Smooth muscle cell of the umbilical artery (primary cell): ENCODE measurements around the gene RILPL1. TPM values are rescaled to one million over a fixed set of nuclear protein-coding genes. Genes with fewer than 3 reads are reported as not detected.

ENCODE experiments used
- total RNA-seq: library from RNA; depleted of rRNA; stranded (reverse); fragments of >200 nt; gene quantifications from 2 replicates; pipeline ENCODE4 v1.2.3, GENCODE V29; 2014

Gene RILPL1, protein sequence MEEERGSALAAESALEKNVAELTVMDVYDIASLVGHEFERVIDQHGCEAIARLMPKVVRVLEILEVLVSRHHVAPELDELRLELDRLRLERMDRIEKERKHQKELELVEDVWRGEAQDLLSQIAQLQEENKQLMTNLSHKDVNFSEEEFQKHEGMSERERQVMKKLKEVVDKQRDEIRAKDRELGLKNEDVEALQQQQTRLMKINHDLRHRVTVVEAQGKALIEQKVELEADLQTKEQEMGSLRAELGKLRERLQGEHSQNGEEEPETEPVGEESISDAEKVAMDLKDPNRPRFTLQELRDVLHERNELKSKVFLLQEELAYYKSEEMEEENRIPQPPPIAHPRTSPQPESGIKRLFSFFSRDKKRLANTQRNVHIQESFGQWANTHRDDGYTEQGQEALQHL
- 7.7 and 11.2 TPM in 2 replicates for total RNA-seq

DNA sequence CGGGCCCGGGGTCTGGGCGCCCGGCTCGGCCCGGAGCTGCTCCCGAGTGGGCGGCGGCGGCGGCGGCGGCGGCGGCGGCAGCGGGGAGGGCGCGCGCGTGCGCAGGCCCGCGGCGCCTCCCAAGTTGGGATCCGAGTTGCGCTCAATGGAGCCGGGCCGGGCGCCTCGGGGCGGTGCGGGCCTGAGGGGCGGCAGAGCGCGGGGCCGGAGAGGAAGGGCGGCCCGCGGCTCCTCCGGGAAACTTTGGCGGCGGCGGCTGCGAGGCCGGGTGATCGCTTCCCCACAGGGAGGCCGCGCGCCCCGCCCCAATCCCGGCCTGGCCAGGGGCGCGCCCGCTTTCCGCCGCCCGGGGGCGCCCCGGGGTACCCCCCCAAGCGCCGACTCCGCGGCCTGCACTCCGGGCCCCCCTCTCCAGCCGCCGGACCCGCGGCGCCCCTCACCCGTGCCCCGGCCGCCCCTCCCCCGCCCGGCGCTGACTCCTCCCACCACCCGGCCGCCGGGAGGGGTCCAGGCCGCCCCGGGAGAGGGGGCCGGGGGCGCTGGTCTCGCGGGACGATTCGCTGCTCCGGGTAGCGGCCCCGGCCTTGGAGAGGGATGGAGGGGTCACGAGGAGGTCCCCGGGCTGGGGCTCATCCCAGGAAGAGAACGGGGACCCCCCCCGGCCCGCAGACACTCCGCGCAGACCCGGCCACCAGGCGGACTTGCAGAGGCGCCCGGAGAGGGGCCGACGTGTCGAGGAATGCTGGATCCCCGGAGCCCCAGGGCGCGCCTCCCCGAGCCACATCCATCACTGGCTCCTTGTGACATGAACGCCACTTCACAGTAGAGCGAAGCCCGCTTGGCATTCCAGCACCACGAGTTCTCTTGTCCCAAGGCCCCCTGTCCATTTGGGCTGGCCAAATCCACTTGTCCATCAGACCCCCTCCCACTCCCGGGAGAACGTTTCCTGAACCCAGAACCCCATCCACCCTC is at the start of gene RILPL1:
Gene RILPL1, minus strand, starts transcription at position 48 of the 972 bp plus-strand sequence. CDS start 237 bp downstream, outside the sequence.

DNA sequence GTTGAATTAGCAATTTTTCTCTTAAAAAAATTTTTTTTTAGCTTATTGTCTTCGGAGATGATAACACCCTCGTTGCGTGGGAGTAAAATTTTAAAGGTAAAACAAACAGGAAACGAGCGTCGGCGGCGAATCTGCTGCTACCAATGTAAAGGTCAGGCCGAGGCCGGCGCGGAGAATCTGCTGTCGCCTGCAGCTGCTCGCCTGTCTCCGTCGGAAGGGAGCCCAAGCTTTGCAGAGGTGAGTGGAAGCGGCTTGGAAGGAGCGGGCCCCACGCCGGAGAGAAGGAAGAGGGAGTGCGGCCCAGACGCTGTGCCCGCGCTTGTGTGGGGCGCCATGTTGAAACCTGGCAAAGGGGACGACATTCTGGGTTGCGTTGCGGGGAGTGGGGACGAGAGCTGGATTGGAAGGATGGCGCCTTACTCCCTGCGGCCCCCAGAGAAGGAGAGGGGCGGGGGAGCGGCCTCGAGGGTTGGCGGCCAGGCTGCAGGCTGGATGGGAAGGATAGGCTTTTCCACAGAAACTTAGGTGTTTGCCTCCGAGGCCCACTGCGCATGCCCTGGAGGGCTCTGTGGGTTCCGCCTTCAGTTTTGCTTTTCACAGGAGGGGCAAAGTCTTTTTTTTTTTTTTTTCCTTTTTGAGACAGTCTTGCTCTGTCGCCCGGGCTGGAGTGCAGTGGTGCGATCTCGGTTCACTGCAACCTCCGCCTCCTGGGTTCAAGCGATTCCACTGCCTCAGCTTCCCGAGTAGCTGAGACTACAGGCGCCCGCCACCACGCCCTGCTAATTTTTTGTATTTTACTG is 75.3 kb downstream of the RILPL1 start, which contains the start of gene SNRNP35:
Gene SNRNP35, plus strand, starts transcription at position 160 of the 800 bp plus-strand sequence. CDS start 7,402 bp downstream, outside the sequence.

DNA sequence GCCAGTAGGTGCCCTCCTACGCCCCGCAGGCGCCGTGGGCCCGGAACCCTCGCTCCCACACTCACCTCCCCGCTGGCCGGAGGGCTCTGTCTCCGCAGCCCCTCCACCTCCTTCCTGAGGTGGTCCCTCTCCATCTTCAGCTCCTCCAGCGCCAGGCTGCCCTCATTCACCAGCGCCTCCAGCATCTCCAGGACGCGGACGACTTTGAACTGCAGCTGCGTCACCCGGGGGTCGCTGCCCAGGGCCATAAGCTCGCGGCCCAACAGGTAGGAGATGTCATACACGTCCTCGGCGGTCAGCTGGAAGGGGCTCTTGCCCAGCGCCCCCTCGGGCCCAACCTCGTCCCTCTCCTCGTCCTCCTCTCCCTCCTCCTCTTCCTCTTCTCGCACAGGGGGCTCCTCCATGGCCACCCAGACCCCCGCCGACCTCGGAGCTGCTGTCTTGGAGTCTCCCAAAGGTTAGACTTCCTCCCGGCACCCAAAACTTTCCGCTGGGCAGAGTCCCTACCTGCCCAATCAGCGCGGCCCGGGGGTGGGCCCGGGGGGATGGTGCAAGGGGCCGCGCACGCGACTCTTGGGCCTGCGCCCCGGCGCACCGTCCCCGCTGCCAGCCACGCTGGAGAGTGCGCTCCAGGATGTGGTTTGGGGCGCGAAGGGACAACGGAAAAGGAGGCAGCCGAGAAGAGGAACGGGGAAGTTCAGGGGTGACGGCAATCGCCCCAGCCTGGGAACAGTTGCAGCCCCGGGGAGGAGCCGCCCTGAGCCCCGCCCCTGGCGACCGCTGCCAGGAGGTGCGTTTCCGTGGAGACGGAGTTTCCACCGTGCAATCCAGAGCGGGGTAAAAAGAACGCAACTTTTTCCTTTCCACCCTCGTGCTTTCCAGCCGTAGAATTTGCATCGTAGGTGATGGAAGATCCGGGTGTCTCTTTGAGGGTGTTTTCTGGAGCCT is 97.2 kb downstream of the RILPL1 start, which contains the start of gene RILPL2:
Gene RILPL2, minus strand, starts transcription at position 668 of the 948 bp plus-strand sequence. Its CDS starts 264 bp downstream, at position 404.

Other genes starting within 250 kb of the RILPL1 start
- 28.5 and 48.8 TPM in 2 replicates for gene SBNO1, start 168.9 kb downstream of the RILPL1 start, total RNA-seq
- 34.7 and 55.7 TPM in 2 replicates for gene KMT5A, start 149.6 kb downstream of the RILPL1 start, total RNA-seq
- 2.1 and 2.2 TPM in 2 replicates for gene RILPL2, start 97.0 kb downstream of the RILPL1 start, total RNA-seq
- gene SNRNP35, start 75.6 kb downstream of the RILPL1 start, total RNA-seq = 9.2 and 12.2 TPM in 2 replicates
- 501 and 658 TPM in 2 replicates for gene TMED2, start 50.8 kb upstream of the RILPL1 start, total RNA-seq
- 19.6 and 22.0 TPM in 2 replicates for gene DDX55, start 68.4 kb upstream of the RILPL1 start, total RNA-seq
- 49.9 and 66.2 TPM in 2 replicates for gene EIF2B1, start 100.0 kb upstream of the RILPL1 start, total RNA-seq
- 61.5 and 80.3 TPM in 2 replicates for gene GTF2H3, start 100.1 kb upstream of the RILPL1 start, total RNA-seq
- gene TCTN2, start 137.4 kb upstream of the RILPL1 start, total RNA-seq = 6.6 and 6.8 TPM in 2 replicates
- gene ATP6V0A2, start 178.6 kb upstream of the RILPL1 start, total RNA-seq = 22.6 and 36.0 TPM in 2 replicates
- gene DNAH10, start 228.6 kb upstream of the RILPL1 start, total RNA-seq = 0.28 and 0.59 TPM in 2 replicates